Stomach smooth muscle (tissue), 2 donors: ENCODE measurements around the gene MFSD1.

Experiments used
- H3K27ac ChIP-seq: one replicate; pipeline ENCODE4 v1.7.0; 2013; ENCODE audit warnings: mild to moderate bottlenecking, low read length, inconsistent platforms
- H3K27me3 ChIP-seq, 2 donors: one replicate each; pipeline ENCODE4 v1.7.0; 2013; ENCODE audit warnings: low read length in 2 of 2; ENCODE audit not compliant: insufficient read depth in 2 of 2, control insufficient read depth in 1 of 2
- H3K36me3 ChIP-seq, 2 donors: one replicate each; pipeline ENCODE4 v1.7.0; 2013; ENCODE audit warnings: low read length in 2 of 2; ENCODE audit not compliant: control insufficient read depth in 2 of 2, insufficient read depth in 2 of 2
- H3K4me1 ChIP-seq: one replicate; pipeline ENCODE4 v1.7.0; 2013; ENCODE audit warnings: low read length; ENCODE audit not compliant: control insufficient read depth, insufficient read depth
- H3K4me3 ChIP-seq, 2 donors: one replicate each; pipeline ENCODE4 v1.7.0; 2013; ENCODE audit warnings: low read length in 2 of 2
- H3K9ac ChIP-seq, 2 donors: one replicate each; pipeline ENCODE4 v1.7.0; 2013; ENCODE audit warnings: low read length in 2 of 2, mild to moderate bottlenecking in 1 of 2
- H3K9me3 ChIP-seq, 2 donors: one replicate each; pipeline ENCODE4 v1.7.0; 2013; ENCODE audit warnings: low read length in 2 of 2; ENCODE audit not compliant: control insufficient read depth in 2 of 2
- donor health status: healthy.
- donor health status: Pancreatic carcinoma.

MFSD1 gene

GRCh38 chr3:158801696-158802408, at the start of gene MFSD1:
MFSD1 (plus strand) TSS chr3:158802054; CDS start chr3:158802153, 99 bp downstream.
- peak within 1 kb of the TSS; percentile 93 for H3K27ac ChIP-seq
- peak within 1 kb of the TSS; percentile 88 to 92 for H3K9ac ChIP-seq
- H3K4me3 ChIP-seq: peak within 1 kb of the TSS; percentile 89 to 95
- H3K4me1 ChIP-seq: peaks cover 21% of the 10 kb centered on the region
- H3K36me3 ChIP-seq: peaks cover 0 to 2% of the 10 kb centered on the region in 2 donors
- no peaks in the 10 kb centered on the region for H3K9me3 ChIP-seq
- H3K27me3 ChIP-seq: no peaks in the 10 kb centered on the region

- Histone ChIP-seq H3K4me3 (no peak overlapping the region), H3K9me3 (no peaks in the 10 kb centered on the region)
Observed at GRCh38 chr3:158753854-158754253, 48.0 kb upstream of the MFSD1 start.

GRCh38 chr3:158755421-158755820, 46.4 kb upstream of the MFSD1 start:
- peaks cover 0 to 1% of the 10 kb centered on the region in 2 donors for H3K36me3 ChIP-seq
- no peaks in the 10 kb centered on the region for H3K9me3 ChIP-seq
- H3K4me1 ChIP-seq: no peaks in the 10 kb centered on the region
- H3K4me3 ChIP-seq: no peak overlapping the region
- H3K27ac ChIP-seq: no peak overlapping the region
- H3K9ac ChIP-seq: no peak overlapping the region
- no peaks in the 10 kb centered on the region for H3K27me3 ChIP-seq

More at GRCh38 chr3:158753854-158754253, 48.0 kb upstream of the MFSD1 start:
- Histone ChIP-seq H3K27ac (no peak overlapping the region), H3K9ac (no peak overlapping the region), H3K36me3 (peaks cover 2 to 5% of the 10 kb centered on the region in 2 donors), H3K4me1 (peaks cover under 1% of the 10 kb centered on the region), H3K27me3 (no peaks in the 10 kb centered on the region)

- H3K4me3 ChIP-seq: no peak overlapping the region
- H3K4me1 ChIP-seq: peaks cover 3% of the 10 kb centered on the region
- no peak overlapping the region for H3K27ac ChIP-seq
- H3K27me3 ChIP-seq: no peaks in the 10 kb centered on the region
- peaks cover 0 to 3% of the 10 kb centered on the region in 2 donors for H3K36me3 ChIP-seq
- H3K9ac ChIP-seq: no peak overlapping the region
- no peaks in the 10 kb centered on the region for H3K9me3 ChIP-seq
Observed at GRCh38 chr3:158761350-158761749, 40.5 kb upstream of the MFSD1 start.

- Histone ChIP-seq H3K4me1 (peaks cover 8% of the 10 kb centered on the region), H3K27ac (no peak overlapping the region), H3K9me3 (no peaks in the 10 kb centered on the region), H3K9ac (no peak overlapping the region), H3K36me3 (peaks cover 0 to 3% of the 10 kb centered on the region in 2 donors), H3K4me3 (no peak overlapping the region), H3K27me3 (no peaks in the 10 kb centered on the region)
Observed at GRCh38 chr3:158762701-158763100, 39.2 kb upstream of the MFSD1 start.

- H3K36me3 ChIP-seq: peaks cover 0 to 3% of the 10 kb centered on the region in 2 donors
- no peaks in the 10 kb centered on the region for H3K27me3 ChIP-seq
- no peak overlapping the region for H3K9ac ChIP-seq
- H3K27ac ChIP-seq: no peak overlapping the region
- H3K4me3 ChIP-seq: no peak overlapping the region
- H3K9me3 ChIP-seq: no peaks in the 10 kb centered on the region
- peaks cover 12% of the 10 kb centered on the region for H3K4me1 ChIP-seq
Observed at GRCh38 chr3:158763421-158763820, 38.4 kb upstream of the MFSD1 start.

- Histone ChIP-seq H3K4me3 (no peak overlapping the region), H3K4me1 (peaks cover 28% of the 10 kb centered on the region), H3K27ac (no peak overlapping the region)
Observed at GRCh38 chr3:158765518-158766205, 36.2 kb upstream of the MFSD1 start.

GRCh38 chr3:158766364-158766763, 35.5 kb upstream of the MFSD1 start:
- H3K27ac ChIP-seq: no peak overlapping the region
- no peak overlapping the region for H3K4me3 ChIP-seq
- H3K9ac ChIP-seq: no peak overlapping the region
- no peaks in the 10 kb centered on the region for H3K27me3 ChIP-seq
- no peaks in the 10 kb centered on the region for H3K9me3 ChIP-seq
- H3K4me1 ChIP-seq: peaks cover 28% of the 10 kb centered on the region
- H3K36me3 ChIP-seq: no peaks in the 10 kb centered on the region

More at GRCh38 chr3:158765518-158766205, 36.2 kb upstream of the MFSD1 start:
- no peaks in the 10 kb centered on the region for H3K27me3 ChIP-seq
- H3K9ac ChIP-seq: no peak overlapping the region
- H3K9me3 ChIP-seq: no peaks in the 10 kb centered on the region
- H3K36me3 ChIP-seq: no peaks in the 10 kb centered on the region

- H3K9ac ChIP-seq: peak overlapping the region in 1 of 2 donors; percentile 29
- no peaks in the 10 kb centered on the region for H3K9me3 ChIP-seq
- peak overlapping the region; percentile 70 for H3K27ac ChIP-seq
- H3K36me3 ChIP-seq: no peaks in the 10 kb centered on the region
- peaks cover 30% of the 10 kb centered on the region for H3K4me1 ChIP-seq
- peak overlapping the region in 1 of 2 donors; percentile 40 for H3K4me3 ChIP-seq
- H3K27me3 ChIP-seq: no peaks in the 10 kb centered on the region
Observed at GRCh38 chr3:158768361-158768787, 33.5 kb upstream of the MFSD1 start.

- Histone ChIP-seq H3K36me3 (no peaks in the 10 kb centered on the region), H3K4me3 (peak overlapping the region; percentile 9 to 40), H3K9me3 (no peaks in the 10 kb centered on the region), H3K27me3 (no peaks in the 10 kb centered on the region), H3K4me1 (peaks cover 30% of the 10 kb centered on the region), H3K27ac (peak overlapping the region; percentile 70), H3K9ac (no peak overlapping the region)
Observed at GRCh38 chr3:158768881-158769543, 32.8 kb upstream of the MFSD1 start.
